H9 (cell line): Measurements from ENCODE around the gene ZNF25. TPM values are rescaled to one million over a fixed set of nuclear protein-coding genes. Genes with fewer than 3 reads are reported as not detected.

ENCODE experiments used
- DNase-seq: peaks from one replicate; pipeline ENCODE4 v3.0.0-alpha.2; 2017
- H2AFZ ChIP-seq: one replicate; pipeline ENCODE4 v1.6.1; 2013; ENCODE audit warnings: mild to moderate bottlenecking, low read length, control low read depth, moderate library complexity
- H2AK5ac ChIP-seq: 2 replicates; pipeline ENCODE4 v1.6.1; 2013; ENCODE audit warnings: low read length, control low read depth, mixed read lengths; ENCODE audit not compliant: insufficient read length
- H2BK120ac ChIP-seq: one replicate; pipeline ENCODE4 v1.6.1; 2013; ENCODE audit warnings: low read depth, mild to moderate bottlenecking, low read length, control low read depth, inconsistent platforms; ENCODE audit not compliant: poor library complexity, severe bottlenecking
- H2BK12ac ChIP-seq: 2 replicates; pipeline ENCODE4 v1.6.1; 2013; ENCODE audit warnings: low read length, control low read depth, mixed read lengths, low read depth; ENCODE audit not compliant: insufficient read length
- H2BK15ac ChIP-seq: 2 replicates; pipeline ENCODE4 v1.6.1; 2013; ENCODE audit warnings: low read depth, low read length, control low read depth
- H2BK20ac ChIP-seq: one replicate; pipeline ENCODE4 v1.6.1; 2013; ENCODE audit warnings: low read depth, mild to moderate bottlenecking, low read length, control low read depth, inconsistent platforms; ENCODE audit not compliant: poor library complexity, severe bottlenecking
- H2BK5ac ChIP-seq: 2 replicates; pipeline ENCODE4 v1.6.1; 2013; ENCODE audit warnings: low read length, control low read depth, mixed read lengths; ENCODE audit not compliant: insufficient read length
- H3K14ac ChIP-seq: 2 replicates; pipeline ENCODE4 v1.6.1; 2013; ENCODE audit warnings: low read length, control low read depth; ENCODE audit not compliant: insufficient read depth
- H3K18ac ChIP-seq: 2 replicates; pipeline ENCODE4 v1.6.1; 2013; ENCODE audit warnings: low read depth, mild to moderate bottlenecking, mixed read lengths, low read length, control low read depth; ENCODE audit not compliant: insufficient read length
- H3K23ac ChIP-seq: 2 replicates; pipeline ENCODE4 v1.6.1; 2013; ENCODE audit warnings: low read length, control low read depth, mixed read lengths, low read depth; ENCODE audit not compliant: insufficient read length
- H3K23me2 ChIP-seq: 2 replicates; pipeline ENCODE4 v1.6.1; 2013; ENCODE audit warnings: low read depth, mild to moderate bottlenecking, mixed read lengths, low read length, control low read depth; ENCODE audit not compliant: insufficient read length, poor library complexity, severe bottlenecking
- H3K27ac ChIP-seq: 2 replicates; pipeline ENCODE4 v1.5.1; 2013; ENCODE audit warnings: low read length, control low read depth, mixed read lengths, low read depth; ENCODE audit not compliant: insufficient read length
- H3K27me3 ChIP-seq: 2 replicates; pipeline ENCODE4 v1.6.1; 2013; ENCODE audit warnings: low read length, control low read depth, inconsistent platforms; ENCODE audit not compliant: insufficient read depth
- H3K4ac ChIP-seq: 2 replicates; pipeline ENCODE4 v1.6.1; 2013; ENCODE audit warnings: low read depth, mild to moderate bottlenecking, control low read depth, inconsistent platforms, low read length, moderate library complexity
- H3K4me1 ChIP-seq: 2 replicates; pipeline ENCODE4 v1.6.1; 2013; ENCODE audit warnings: low read length, control low read depth, inconsistent platforms; ENCODE audit not compliant: insufficient read depth
- H3K4me2 ChIP-seq: 2 replicates; pipeline ENCODE4 v1.6.1; 2013; ENCODE audit warnings: low read length, control low read depth, mixed read lengths; ENCODE audit not compliant: insufficient read length, insufficient read depth
- H3K56ac ChIP-seq: 2 replicates; pipeline ENCODE4 v1.6.1; 2013; ENCODE audit warnings: low read depth, mild to moderate bottlenecking, mixed read lengths, low read length, control low read depth; ENCODE audit not compliant: insufficient read length
- H3K79me1 ChIP-seq: 2 replicates; pipeline ENCODE4 v1.6.1; 2013; ENCODE audit warnings: low read depth, mild to moderate bottlenecking, moderate library complexity, low read length, control low read depth, inconsistent platforms; ENCODE audit not compliant: insufficient read depth, poor library complexity, severe bottlenecking
- H3K79me2 ChIP-seq: 2 replicates; pipeline ENCODE4 v1.6.1; 2013; ENCODE audit warnings: low read length, control low read depth, inconsistent platforms; ENCODE audit not compliant: insufficient read depth
- H3K9ac ChIP-seq: 2 replicates; pipeline ENCODE4 v1.6.1; 2013; ENCODE audit warnings: low read length, control low read depth, mixed read lengths; ENCODE audit not compliant: insufficient read length; ENCODE audit errors: extremely low read depth
- H3K9me3 ChIP-seq: one replicate; pipeline ENCODE4 v1.6.1; 2013; ENCODE audit warnings: low read depth, low read length, inconsistent platforms; ENCODE audit not compliant: control insufficient read depth
- H3T11ph ChIP-seq: one replicate; pipeline ENCODE4 v1.6.1; 2013; ENCODE audit warnings: mild to moderate bottlenecking, low read length, control low read depth, inconsistent platforms
- H4K20me1 ChIP-seq: one replicate; pipeline ENCODE4 v1.6.1; 2013; ENCODE audit not compliant: control insufficient read depth, insufficient read length, insufficient read depth
- H4K5ac ChIP-seq: 2 replicates; pipeline ENCODE4 v1.6.1; 2013; ENCODE audit warnings: low read depth, mild to moderate bottlenecking, mixed read lengths, low read length, control low read depth; ENCODE audit not compliant: insufficient read length
- H4K8ac ChIP-seq: replicated peaks from 2 replicates; pipeline ENCODE4 v1.6.1; 2013; ENCODE audit warnings: low read length, control low read depth, mixed read lengths, low read depth; ENCODE audit not compliant: insufficient read length
- H4K91ac ChIP-seq: 2 replicates; pipeline ENCODE4 v1.6.1; 2013; ENCODE audit warnings: low read depth, mild to moderate bottlenecking, moderate library complexity, mixed read lengths, low read length, control low read depth; ENCODE audit not compliant: insufficient read length
- H3K27ac Mint-ChIP-seq, 3 experiments: 2 replicates in 2 of 3; 3 replicates in 1 of 3; pipeline ENCODE4 v1.8.0; 2020 to 2021; ENCODE audit warnings: mixed read lengths in 3 of 3, mild to moderate bottlenecking in 1 of 3, moderate library complexity in 1 of 3
- H3K27me3 Mint-ChIP-seq: 2 replicates; pipeline ENCODE4 v1.8.0; 2021; ENCODE audit warnings: low read depth, mild to moderate bottlenecking, moderate library complexity, mixed read lengths
- H3K36me3 Mint-ChIP-seq, 3 experiments: 2 replicates in 2 of 3; 3 replicates in 1 of 3; pipeline ENCODE4 v1.8.0; 2020 to 2021; ENCODE audit warnings: low read depth in 3 of 3, mixed read lengths in 3 of 3; ENCODE audit not compliant: insufficient read depth in 1 of 3
- H3K4me1 Mint-ChIP-seq, 2 experiments: 2 replicates each; pipeline ENCODE4 v1.8.0; 2020; ENCODE audit warnings: mixed read lengths in 2 of 2
- H3K4me3 Mint-ChIP-seq, 2 experiments: 2 replicates in 1 of 2; 3 replicates in 1 of 2; pipeline ENCODE4 v1.8.0; 2020 to 2021; ENCODE audit warnings: mild to moderate bottlenecking in 2 of 2, mixed read lengths in 2 of 2, moderate library complexity in 1 of 2
- H3K9me3 Mint-ChIP-seq, 2 experiments: 2 replicates in 1 of 2; 3 replicates in 1 of 2; pipeline ENCODE4 v1.8.0; 2020; ENCODE audit warnings: mild to moderate bottlenecking in 2 of 2, mixed read lengths in 2 of 2, moderate library complexity in 1 of 2
- CTCF ChIP-seq: fragments of 200-600 bp; sonication (generic); conservative IDR thresholded peaks from 3 replicates; pipeline ENCODE4 v1.8.0; 2021; ENCODE audit warnings: antibody characterized with exemption, mild to moderate bottlenecking
- total RNA-seq: library from RNA; stranded (reverse); gene quantifications from 2 replicates; pipeline ENCODE4 v1.2.1, GENCODE V29; 2021

Gene ZNF25
- total RNA-seq, 1 experiment from 2014 or later: 0.83 TPM

GRCh38 chr10:37965006-37965405 is 11.4 kb downstream of the ZNF25 start:
- Histone ChIP-seq H2BK20ac (no peak overlapping the region), H3K79me2 (no peaks in the 10 kb centered on the region), H3K4me1 (no peaks in the 10 kb centered on the region), H2BK15ac (no peak overlapping the region), H3K23me2 (no peaks in the 10 kb centered on the region), H3K18ac (no peak overlapping the region), H2BK12ac (no peak overlapping the region), H2AFZ (no peak overlapping the region), H3K9ac (no peak overlapping the region), H3K27me3 (no peaks in the 10 kb centered on the region), H3K79me1 (no peaks in the 10 kb centered on the region), H3K56ac (no peak overlapping the region), H4K5ac (no peak overlapping the region), H2BK120ac (no peak overlapping the region), H2AK5ac (no peak overlapping the region), H3T11ph (no peak overlapping the region), H3K27ac (no peak overlapping the region), H2BK5ac (no peak overlapping the region), H3K9me3 (peaks cover 51% of the 10 kb centered on the region), H3K4ac (no peak overlapping the region), H4K91ac (no peak overlapping the region), H4K20me1 (no peaks in the 10 kb centered on the region), H3K14ac (no peak overlapping the region), H3K23ac (no peak overlapping the region), H4K8ac (no peak overlapping the region), H3K4me2 (no peak overlapping the region)
- Mint-ChIP-seq H3K27me3 (no peaks in the 10 kb centered on the region; the same call in 1 of the 2 replicates), H3K4me3 (no peak overlapping the region), H3K4me1 (no peaks in the 10 kb centered on the region), H3K9me3 (peaks cover 81 to 89% of the 10 kb centered on the region in 2 experiments), H3K27ac (no peak overlapping the region), H3K36me3 (peaks cover 15 to 51% (median 24%) of the 10 kb centered on the region in 3 experiments; a peak in 6 of 7 replicates)
- TF ChIP-seq CTCF: no peak
- no peak for DNase-seq
